HG03108 (cell line): ENCODE results near the gene IGSF23.
"Not testable (repeated sequence)": the region's sequence is repeated elsewhere in the genome, so short reads cannot be mapped to it uniquely, and the experiment has no call there.

ENCODE experiments used
- ATAC-seq: cut with Tn5 transposase; IDR thresholded peaks from one replicate; pipeline ENCODE4 v1.9.1; 2021; ENCODE audit warnings: moderate library complexity; ENCODE audit not compliant: unreplicated experiment

IGSF23 gene

GRCh38 chr19:44587963-44588770 lies 25.2 kb upstream of the IGSF23 start:
- no peak for ATAC-seq

GRCh38 chr19:44588771-44589112 lies 24.6 kb upstream of the IGSF23 start:
- ATAC-seq, result no peak

GRCh38 chr19:44590245-44591059 lies 22.9 kb upstream of the IGSF23 start:
- ATAC-seq, result no peak

GRCh38 chr19:44591340-44591993 lies 21.9 kb upstream of the IGSF23 start:
- ATAC-seq, result not testable (repeated sequence)

- no peak for ATAC-seq
Measured at GRCh38 chr19:44592451-44592890, 20.9 kb upstream of the IGSF23 start.

GRCh38 chr19:44593294-44593693 lies 20.1 kb upstream of the IGSF23 start:
- no peak for ATAC-seq

GRCh38 chr19:44593866-44594266 lies 19.5 kb upstream of the IGSF23 start:
- not testable (repeated sequence) for ATAC-seq

- no peak for ATAC-seq
Measured at GRCh38 chr19:44596428-44597130, 16.8 kb upstream of the IGSF23 start.

GRCh38 chr19:44597131-44597491 lies 16.3 kb upstream of the IGSF23 start:
- no peak for ATAC-seq

- no peak for ATAC-seq
Measured at GRCh38 chr19:44598355-44598754, 15.0 kb upstream of the IGSF23 start.

GRCh38 chr19:44598880-44599279 lies 14.5 kb upstream of the IGSF23 start:
- ATAC-seq, result no peak

GRCh38 chr19:44600466-44600865 lies 12.9 kb upstream of the IGSF23 start:
- ATAC-seq, result no peak

GRCh38 chr19:44602081-44602480 lies 11.3 kb upstream of the IGSF23 start:
- no peak for ATAC-seq

- no peak for ATAC-seq
Measured at GRCh38 chr19:44603201-44603945, 10.0 kb upstream of the IGSF23 start.

GRCh38 chr19:44604241-44604640 lies 9.1 kb upstream of the IGSF23 start:
- ATAC-seq, result no peak

GRCh38 chr19:44605547-44605946 lies 7.8 kb upstream of the IGSF23 start:
- no peak for ATAC-seq

GRCh38 chr19:44607049-44607448 lies 6.3 kb upstream of the IGSF23 start:
- ATAC-seq, result no peak

GRCh38 chr19:44607917-44608316 lies 5.4 kb upstream of the IGSF23 start:
- ATAC-seq, result no peak

- ATAC-seq, result no peak
Measured at GRCh38 chr19:44608391-44608821, 5.0 kb upstream of the IGSF23 start.

GRCh38 chr19:44609219-44609618 lies 4.1 kb upstream of the IGSF23 start:
- no peak for ATAC-seq
